ENCODE data around the gene OR4K2. TPM values are rescaled to one million over a fixed set of nuclear protein-coding genes. Genes with fewer than 3 reads are reported as not detected.

Gene OR4K2
- total RNA-seq, 2 experiments from 2014 or later: not detected

- intact Hi-C loops (cut with micrococcal nuclease; ENCODE audit: unreplicated experiment): no loop called here
- H3K4me1 ChIP-seq (ENCODE audit: insufficient read depth, low read length, poor library complexity, severe bottlenecking): no peaks in the 10 kb centered on the region
- H3K9me3 ChIP-seq (ENCODE audit: low read length): no peaks in the 10 kb centered on the region; the same call in 1 of the 2 replicates
- H3K36me3 ChIP-seq (ENCODE audit: insufficient read depth, low read length): no peaks in the 10 kb centered on the region
- CTCF ChIA-PET (ENCODE audit: unreplicated experiment): no interaction called here
- DNase-seq (ENCODE audit: low spot score): no peak
- POLR2A ChIA-PET: interaction anchor here (0.6 to 0.7 kb wide), 3 partner anchors 32 to 184 kb away, joined by 3 to 4 read pairs (median 3); no protein-coding TSS in a partner anchor
- H2AFZ ChIP-seq (ENCODE audit: low read length): no peak overlapping the region
- TF ChIP-seq EZH2phosphoT487 (IDR thresholded peaks at IDR 0.05; ENCODE audit: borderline replicate concordance, low read depth, low read length) (no peak), CTCF (conservative IDR thresholded peaks at IDR 0.05; ENCODE audit: low read length) (no peak)
- H3K79me2 ChIP-seq (ENCODE audit: insufficient read depth, low read depth, low read length): no peaks in the 10 kb centered on the region
- no peak overlapping the region for H3K4me3 ChIP-seq (ENCODE audit: low read depth, low read length, poor library complexity, severe bottlenecking)
- H3K27ac ChIP-seq (ENCODE audit: low read depth, low read length, poor library complexity, severe bottlenecking): no peak overlapping the region
- H3K4me2 ChIP-seq (ENCODE audit: low read length): no peak overlapping the region
- H4K20me1 ChIP-seq (ENCODE audit: insufficient read depth, low read length): no peaks in the 10 kb centered on the region
- BruUV-seq (replicated peaks): no TSS peak
- no peaks in the 10 kb centered on the region for H3K9me2 ChIP-seq (ENCODE audit: insufficient read depth, low read length)
These were observed 36.2 kb downstream of the OR4K2 start for GRCh38 chr14:19911114-19911513.

GRCh38 chr14:19917243-19917642 is 42.3 kb downstream of the OR4K2 start:
- DNase-seq (ENCODE audit: low spot score): no peak
- H2AFZ ChIP-seq (ENCODE audit: low read length): no peak overlapping the region
- no peaks in the 10 kb centered on the region for H3K4me1 ChIP-seq (ENCODE audit: insufficient read depth, low read length, poor library complexity, severe bottlenecking)
- H3K9me2 ChIP-seq (ENCODE audit: insufficient read depth, low read length): no peaks in the 10 kb centered on the region
- H3K9me3 ChIP-seq (ENCODE audit: low read length): no peaks in the 10 kb centered on the region
- no peaks in the 10 kb centered on the region for H3K79me2 ChIP-seq (ENCODE audit: insufficient read depth, low read depth, low read length)
- ChIA-PET CTCF (ENCODE audit: unreplicated experiment) (no interaction called here), POLR2A (no interaction called here)
- no peak overlapping the region for H3K27ac ChIP-seq (ENCODE audit: low read depth, low read length, poor library complexity, severe bottlenecking)
- no peak overlapping the region for H3K4me3 ChIP-seq (ENCODE audit: low read depth, low read length, poor library complexity, severe bottlenecking)
- intact Hi-C loops (cut with micrococcal nuclease; ENCODE audit: unreplicated experiment): no loop called here
- TF ChIP-seq EZH2phosphoT487 (IDR thresholded peaks at IDR 0.05; ENCODE audit: borderline replicate concordance, low read depth, low read length) (no peak), CTCF (conservative IDR thresholded peaks at IDR 0.05; ENCODE audit: low read length) (no peak)
- no peaks in the 10 kb centered on the region for H4K20me1 ChIP-seq (ENCODE audit: insufficient read depth, low read length)
- no TSS peak for BruUV-seq (replicated peaks)
- H3K36me3 ChIP-seq (ENCODE audit: insufficient read depth, low read length): no peaks in the 10 kb centered on the region
- no peak overlapping the region for H3K4me2 ChIP-seq (ENCODE audit: low read length)

GRCh38 chr14:19917955-19918518 is 43.1 kb downstream of the OR4K2 start:
- Histone ChIP-seq H3K4me3 (ENCODE audit: low read depth, low read length, poor library complexity, severe bottlenecking) (no peak overlapping the region), H3K9me3 (ENCODE audit: low read length) (no peaks in the 10 kb centered on the region), H3K4me2 (ENCODE audit: low read length) (no peak overlapping the region), H2AFZ (ENCODE audit: low read length) (no peak overlapping the region), H3K4me1 (ENCODE audit: insufficient read depth, low read length, poor library complexity, severe bottlenecking) (no peaks in the 10 kb centered on the region), H4K20me1 (ENCODE audit: insufficient read depth, low read length) (no peaks in the 10 kb centered on the region), H3K79me2 (ENCODE audit: insufficient read depth, low read depth, low read length) (no peaks in the 10 kb centered on the region), H3K36me3 (ENCODE audit: insufficient read depth, low read length) (no peaks in the 10 kb centered on the region), H3K9me2 (ENCODE audit: insufficient read depth, low read length) (no peaks in the 10 kb centered on the region), H3K27ac (ENCODE audit: low read depth, low read length, poor library complexity, severe bottlenecking) (no peak overlapping the region)
- intact Hi-C loops (cut with micrococcal nuclease; ENCODE audit: unreplicated experiment): no loop called here
- no peak for DNase-seq (ENCODE audit: low spot score)
- TF ChIP-seq EZH2phosphoT487 (IDR thresholded peaks at IDR 0.05; ENCODE audit: borderline replicate concordance, low read depth, low read length) (no peak), CTCF (conservative IDR thresholded peaks at IDR 0.05; ENCODE audit: low read length) (no peak)
- ChIA-PET CTCF (ENCODE audit: unreplicated experiment) (no interaction called here), POLR2A (interaction anchor here (0.6 to 1.0 kb wide), 4 partner anchors 11 to 38 kb away, joined by 3 to 5 read pairs (median 4); no protein-coding TSS in a partner anchor)
- no TSS peak for BruUV-seq (replicated peaks)

Measured in OCI-LY7 (cell line).